Cerebellar nuclear complex (tissue), 1 donor: ENCODE measurements around the gene FPR1.

Source experiments
- DNase-seq, 2 experiments: peaks; one replicate each; lab custom pipeline; 2025; lab: John Stamatoyannopoulos, UW

The FPR1 gene

GRCh38 chr19:51706296-51706695 is 45.4 kb downstream of the FPR1 start:
- DNase-seq = no peak

- no peak for DNase-seq
These were observed 47.1 kb downstream of the FPR1 start for GRCh38 chr19:51704626-51705025.

GRCh38 chr19:51703575-51704515 is 47.8 kb downstream of the FPR1 start:
- DNase-seq = peak in 1 of 2 experiments; percentile 68

- no peak for DNase-seq
These were observed 48.7 kb downstream of the FPR1 start for GRCh38 chr19:51702825-51703574.

- no peak for DNase-seq
These were observed 49.4 kb downstream of the FPR1 start for GRCh38 chr19:51702103-51702824.

GRCh38 chr19:51701468-51702100 is 50.1 kb downstream of the FPR1 start:
- DNase-seq = no peak

GRCh38 chr19:51699170-51699569 is 52.5 kb downstream of the FPR1 start:
- DNase-seq = no peak

GRCh38 chr19:51698296-51698695 is 53.4 kb downstream of the FPR1 start:
- no peak for DNase-seq

GRCh38 chr19:51697169-51697776 is 54.4 kb downstream of the FPR1 start:
- no peak for DNase-seq

- no peak for DNase-seq
These were observed 55.1 kb downstream of the FPR1 start for GRCh38 chr19:51696606-51697005.
